T-helper 2 cell treated with Interferon-gamma antibody and Interleukin-4, amounts not matched to agents 5 μg/mL and 100 μg/mL, for 36 hours (primary cell): ENCODE measurements around the gene SLC6A18.
A peak's percentile ranks its signal among the peaks of the same experiment; 100 is the strongest.
"Not testable (repeated sequence)": the region's sequence is repeated elsewhere in the genome, so short reads cannot be mapped to it uniquely, and the experiment has no call there.

ENCODE experiments used
- DNase-seq: peaks from one replicate; pipeline ENCODE4 v3.0.0; 2021; ENCODE audit warnings: low spot score
- H3K27ac Mint-ChIP-seq: one replicate; pipeline ENCODE4 v1.8.0; 2021; ENCODE audit warnings: mild to moderate bottlenecking, mixed read lengths
- H3K27me3 Mint-ChIP-seq: one replicate; pipeline ENCODE4 v1.8.0; 2021; ENCODE audit warnings: low read depth, mixed read lengths
- H3K36me3 Mint-ChIP-seq: one replicate; pipeline ENCODE4 v1.8.0; 2021; ENCODE audit warnings: low read depth, mixed read lengths
- H3K4me1 Mint-ChIP-seq: one replicate; pipeline ENCODE4 v1.8.0; 2021; ENCODE audit warnings: low read depth, mixed read lengths
- H3K4me3 Mint-ChIP-seq: one replicate; pipeline ENCODE4 v1.8.0; 2022; ENCODE audit warnings: mild to moderate bottlenecking, moderate library complexity, mixed read lengths
- H3K9me3 Mint-ChIP-seq: one replicate; pipeline ENCODE4 v1.8.0; 2021; ENCODE audit warnings: mixed read lengths

The SLC6A18 gene

GRCh38 chr5:1285883-1286291 is 60.7 kb downstream of the SLC6A18 start:
- peaks cover 8% of the 10 kb centered on the region for H3K9me3 Mint-ChIP-seq
- peaks cover 22% of the 10 kb centered on the region for H3K36me3 Mint-ChIP-seq
- no peaks in the 10 kb centered on the region for H3K27me3 Mint-ChIP-seq
- H3K4me1 Mint-ChIP-seq: no peaks in the 10 kb centered on the region
- no peak for DNase-seq
- H3K27ac Mint-ChIP-seq: no peak overlapping the region
- no peak overlapping the region for H3K4me3 Mint-ChIP-seq

- Mint-ChIP-seq H3K27me3 (no peaks in the 10 kb centered on the region), H3K27ac (no peak overlapping the region), H3K4me3 (no peak overlapping the region), H3K4me1 (peaks cover 3% of the 10 kb centered on the region), H3K9me3 (peaks cover 8% of the 10 kb centered on the region), H3K36me3 (peaks cover 24% of the 10 kb centered on the region)
- DNase-seq: no peak
Observed at GRCh38 chr5:1288439-1289335, 63.5 kb downstream of the SLC6A18 start.

DNA sequence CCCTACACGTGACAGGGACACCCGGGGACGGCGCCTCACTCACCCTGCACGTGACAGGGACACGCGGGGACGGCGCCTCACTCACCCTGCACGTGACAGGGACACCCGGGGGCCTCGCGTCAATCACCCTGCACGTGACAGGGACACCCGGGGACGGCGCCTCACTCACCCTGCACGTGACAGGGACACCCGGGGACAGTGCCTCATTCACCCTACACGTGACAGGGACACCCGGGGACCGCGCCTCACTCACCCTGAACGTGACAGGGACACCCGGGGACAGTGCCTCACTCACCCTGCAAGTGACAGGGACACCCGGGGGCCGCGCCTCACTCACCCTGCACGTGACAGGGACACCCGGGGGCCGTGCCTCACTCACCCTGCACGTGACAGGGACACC is 64.4 kb downstream of the SLC6A18 start:
- not testable (repeated sequence) for H3K27ac Mint-ChIP-seq, H3K27me3 Mint-ChIP-seq, H3K9me3 Mint-ChIP-seq, DNase-seq, H3K4me1 Mint-ChIP-seq, H3K4me3 Mint-ChIP-seq
- H3K36me3 Mint-ChIP-seq: peaks cover 24% of the 10 kb centered on the region

DNA sequence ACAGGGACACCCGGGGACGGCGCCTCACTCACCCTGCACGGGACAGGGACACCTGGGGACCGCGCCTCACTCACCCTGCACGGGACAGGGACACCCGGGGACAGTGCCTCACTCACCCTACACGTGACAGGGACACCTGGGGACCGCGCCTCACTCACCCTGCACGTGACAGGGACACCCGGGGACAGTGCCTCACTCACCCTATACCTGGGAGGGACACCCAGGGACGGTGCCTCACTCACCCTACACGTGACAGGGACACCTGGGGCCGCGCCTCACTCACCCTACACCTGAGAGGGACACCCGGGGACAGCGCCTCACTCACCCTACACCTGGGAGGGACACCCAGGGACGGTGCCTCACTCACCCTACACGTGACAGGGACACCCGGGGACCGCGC is 65.8 kb downstream of the SLC6A18 start:
- not testable (repeated sequence) for DNase-seq, H3K4me3 Mint-ChIP-seq, H3K4me1 Mint-ChIP-seq, H3K9me3 Mint-ChIP-seq, H3K27ac Mint-ChIP-seq, H3K27me3 Mint-ChIP-seq
- H3K36me3 Mint-ChIP-seq: peaks cover 24% of the 10 kb centered on the region

DNA sequence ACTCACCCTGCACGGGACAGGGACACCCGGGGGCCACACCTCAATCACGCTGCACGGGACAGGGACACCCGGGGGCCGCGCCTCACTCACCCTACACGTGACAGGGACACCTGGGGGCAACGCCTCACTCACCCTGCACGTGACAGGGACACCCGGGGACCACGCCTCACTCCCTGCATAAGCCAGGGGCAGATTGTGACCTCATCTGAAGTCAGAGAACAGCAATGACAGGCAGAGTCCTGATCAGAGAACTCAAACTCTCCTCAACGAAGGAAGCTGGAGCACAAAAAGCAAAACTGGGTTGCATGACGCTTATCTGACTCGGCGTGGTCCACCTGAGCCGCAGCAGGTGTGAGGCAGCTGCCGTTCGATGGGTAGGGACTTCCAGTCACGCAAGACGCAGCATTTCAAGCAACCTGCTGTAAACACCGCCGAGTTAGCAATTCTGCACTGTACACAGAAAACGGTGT is 66.5 kb downstream of the SLC6A18 start:
- peak overlapping the region; percentile 24 for H3K4me3 Mint-ChIP-seq
- no peaks in the 10 kb centered on the region for H3K27me3 Mint-ChIP-seq
- H3K36me3 Mint-ChIP-seq: peaks cover 20% of the 10 kb centered on the region
- H3K27ac Mint-ChIP-seq: no peak overlapping the region
- DNase-seq: no peak
- H3K4me1 Mint-ChIP-seq: peaks cover 7% of the 10 kb centered on the region
- H3K9me3 Mint-ChIP-seq: peaks cover 8% of the 10 kb centered on the region

GRCh38 chr5:1292139-1292538 is 67.0 kb downstream of the SLC6A18 start:
- Mint-ChIP-seq H3K27ac (peak overlapping the region; percentile 21), H3K36me3 (peaks cover 17% of the 10 kb centered on the region), H3K4me1 (peaks cover 9% of the 10 kb centered on the region), H3K4me3 (peak overlapping the region; percentile 5), H3K27me3 (no peaks in the 10 kb centered on the region), H3K9me3 (peaks cover 8% of the 10 kb centered on the region)
- DNase-seq: no peak

DNA sequence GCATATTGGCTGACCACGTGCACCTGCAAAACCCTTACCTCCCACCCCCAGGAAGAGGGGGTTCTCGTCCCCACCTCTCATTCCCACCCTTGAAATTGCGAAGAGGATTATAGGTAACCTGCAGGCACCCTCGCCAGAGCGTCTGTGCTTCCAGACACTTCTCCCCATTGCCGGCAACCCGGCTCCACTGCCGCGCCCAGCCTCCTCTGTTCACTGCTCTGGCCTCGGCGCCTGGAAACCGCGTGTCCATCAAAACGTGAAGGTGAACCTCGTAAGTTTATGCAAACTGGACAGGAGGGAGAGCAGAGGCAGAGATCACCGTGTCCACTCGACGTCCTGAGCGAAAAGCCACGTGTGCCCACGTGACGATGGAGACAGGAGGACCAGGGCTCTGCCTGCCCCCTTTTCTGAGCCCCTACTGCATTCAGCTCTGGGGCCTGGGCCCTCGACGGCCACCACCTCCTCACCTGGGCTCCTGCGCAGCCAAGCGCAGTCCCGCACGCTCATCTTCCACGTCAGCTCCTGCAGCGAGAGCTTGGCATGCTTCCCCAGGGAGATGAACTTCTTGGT is 67.8 kb downstream of the SLC6A18 start:
- H3K36me3 Mint-ChIP-seq: peaks cover 13% of the 10 kb centered on the region
- peaks cover 8% of the 10 kb centered on the region for H3K9me3 Mint-ChIP-seq
- H3K4me1 Mint-ChIP-seq: peaks cover 9% of the 10 kb centered on the region
- H3K4me3 Mint-ChIP-seq: peak overlapping the region; percentile 18
- no peak for DNase-seq
- no peak overlapping the region for H3K27ac Mint-ChIP-seq
- H3K27me3 Mint-ChIP-seq: no peaks in the 10 kb centered on the region

DNA sequence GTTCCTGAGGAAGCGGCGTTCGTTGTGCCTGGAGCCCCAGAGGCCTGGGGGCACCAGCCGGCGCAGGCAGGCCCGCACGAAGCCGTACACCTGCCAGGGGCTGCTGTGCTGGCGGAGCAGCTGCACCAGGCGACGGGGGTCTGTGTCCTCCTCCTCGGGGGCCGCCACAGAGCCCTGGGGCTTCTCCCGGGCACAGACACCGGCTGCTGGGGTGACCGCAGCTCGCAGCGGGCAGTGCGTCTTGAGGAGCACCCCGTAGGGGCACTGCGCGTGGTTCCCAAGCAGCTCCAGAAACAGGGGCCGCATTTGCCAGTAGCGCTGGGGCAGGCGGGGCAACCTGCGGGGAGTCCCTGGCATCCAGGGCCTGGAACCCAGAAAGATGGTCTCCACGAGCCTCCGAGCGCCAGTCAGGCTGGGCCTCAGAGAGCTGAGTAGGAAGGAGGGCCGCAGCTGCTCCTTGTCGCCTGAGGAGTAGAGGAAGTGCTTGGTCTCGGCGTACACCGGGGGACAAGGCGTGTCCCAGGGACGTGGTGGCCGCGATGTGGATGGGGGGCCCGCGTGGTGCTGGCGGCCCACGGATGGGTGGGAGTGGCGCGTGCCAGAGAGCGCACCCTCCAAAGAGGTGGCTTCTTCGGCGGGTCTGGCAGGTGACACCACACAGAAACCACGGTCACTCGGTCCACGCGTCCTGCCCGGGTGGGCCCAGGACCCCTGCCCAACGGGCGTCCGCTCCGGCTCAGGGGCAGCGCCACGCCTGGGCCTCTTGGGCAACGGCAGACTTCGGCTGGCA is 68.4 kb downstream of the SLC6A18 start:
- Mint-ChIP-seq H3K27me3 (no peaks in the 10 kb centered on the region), H3K4me3 (peak overlapping the region; percentile 67), H3K36me3 (peaks cover 7% of the 10 kb centered on the region), H3K9me3 (peaks cover 2% of the 10 kb centered on the region), H3K27ac (no peak overlapping the region), H3K4me1 (peaks cover 9% of the 10 kb centered on the region)
- no peak for DNase-seq

- Mint-ChIP-seq H3K4me1 (peaks cover 9% of the 10 kb centered on the region), H3K27ac (no peak overlapping the region), H3K4me3 (no peak overlapping the region), H3K9me3 (no peaks in the 10 kb centered on the region), H3K27me3 (no peaks in the 10 kb centered on the region), H3K36me3 (peaks cover 2% of the 10 kb centered on the region)
- DNase-seq: no peak
Observed at GRCh38 chr5:1294206-1294834, 69.1 kb downstream of the SLC6A18 start.

DNA sequence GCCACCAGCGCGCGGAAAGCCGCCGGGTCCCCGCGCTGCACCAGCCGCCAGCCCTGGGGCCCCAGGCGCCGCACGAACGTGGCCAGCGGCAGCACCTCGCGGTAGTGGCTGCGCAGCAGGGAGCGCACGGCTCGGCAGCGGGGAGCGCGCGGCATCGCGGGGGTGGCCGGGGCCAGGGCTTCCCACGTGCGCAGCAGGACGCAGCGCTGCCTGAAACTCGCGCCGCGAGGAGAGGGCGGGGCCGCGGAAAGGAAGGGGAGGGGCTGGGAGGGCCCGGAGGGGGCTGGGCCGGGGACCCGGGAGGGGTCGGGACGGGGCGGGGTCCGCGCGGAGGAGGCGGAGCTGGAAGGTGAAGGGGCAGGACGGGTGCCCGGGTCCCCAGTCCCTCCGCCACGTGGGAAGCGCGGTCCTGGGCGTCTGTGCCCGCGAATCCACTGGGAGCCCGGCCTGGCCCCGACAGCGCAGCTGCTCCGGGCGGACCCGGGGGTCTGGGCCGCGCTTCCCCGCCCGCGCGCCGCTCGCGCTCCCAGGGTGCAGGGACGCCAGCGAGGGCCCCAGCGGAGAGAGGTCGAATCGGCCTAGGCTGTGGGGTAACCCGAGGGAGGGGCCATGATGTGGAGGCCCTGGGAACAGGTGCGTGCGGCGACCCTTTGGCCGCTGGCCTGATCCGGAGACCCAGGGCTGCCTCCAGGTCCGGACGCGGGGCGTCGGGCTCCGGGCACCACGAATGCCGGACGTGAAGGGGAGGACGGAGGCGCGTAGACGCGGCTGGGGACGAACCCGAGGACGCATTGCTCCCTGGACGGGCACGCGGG is 69.9 kb downstream of the SLC6A18 start, which contains the start of gene TERT:
TSS of gene TERT (minus strand) at position 234 of the 815 bp plus-strand sequence. CDS start at position 155, 79 bp downstream.
- Mint-ChIP-seq H3K27ac (no peak within 1 kb of the TSS), H3K4me3 (peak within 1 kb of the TSS; percentile 54), H3K4me1 (peaks cover 9% of the 10 kb centered on the region), H3K27me3 (no peaks in the 10 kb centered on the region), H3K36me3 (peaks cover 2% of the 10 kb centered on the region), H3K9me3 (no peaks in the 10 kb centered on the region)
- peak; percentile 70 for DNase-seq

- no peak for DNase-seq
- Mint-ChIP-seq H3K36me3 (peaks cover 2% of the 10 kb centered on the region), H3K9me3 (no peaks in the 10 kb centered on the region), H3K27ac (no peak overlapping the region), H3K4me1 (peaks cover 9% of the 10 kb centered on the region), H3K4me3 (peak overlapping the region; percentile 54), H3K27me3 (no peaks in the 10 kb centered on the region)
Observed at GRCh38 chr5:1295650-1296037, 70.5 kb downstream of the SLC6A18 start.
